NK-92 (cell line): ENCODE measurements around the gene MLLT1.

Source experiments
- DNase-seq: peaks from one replicate; lab custom pipeline; 2025; ENCODE audit not compliant: unreplicated experiment; lab: John Stamatoyannopoulos, UW

The MLLT1 gene

DNA sequence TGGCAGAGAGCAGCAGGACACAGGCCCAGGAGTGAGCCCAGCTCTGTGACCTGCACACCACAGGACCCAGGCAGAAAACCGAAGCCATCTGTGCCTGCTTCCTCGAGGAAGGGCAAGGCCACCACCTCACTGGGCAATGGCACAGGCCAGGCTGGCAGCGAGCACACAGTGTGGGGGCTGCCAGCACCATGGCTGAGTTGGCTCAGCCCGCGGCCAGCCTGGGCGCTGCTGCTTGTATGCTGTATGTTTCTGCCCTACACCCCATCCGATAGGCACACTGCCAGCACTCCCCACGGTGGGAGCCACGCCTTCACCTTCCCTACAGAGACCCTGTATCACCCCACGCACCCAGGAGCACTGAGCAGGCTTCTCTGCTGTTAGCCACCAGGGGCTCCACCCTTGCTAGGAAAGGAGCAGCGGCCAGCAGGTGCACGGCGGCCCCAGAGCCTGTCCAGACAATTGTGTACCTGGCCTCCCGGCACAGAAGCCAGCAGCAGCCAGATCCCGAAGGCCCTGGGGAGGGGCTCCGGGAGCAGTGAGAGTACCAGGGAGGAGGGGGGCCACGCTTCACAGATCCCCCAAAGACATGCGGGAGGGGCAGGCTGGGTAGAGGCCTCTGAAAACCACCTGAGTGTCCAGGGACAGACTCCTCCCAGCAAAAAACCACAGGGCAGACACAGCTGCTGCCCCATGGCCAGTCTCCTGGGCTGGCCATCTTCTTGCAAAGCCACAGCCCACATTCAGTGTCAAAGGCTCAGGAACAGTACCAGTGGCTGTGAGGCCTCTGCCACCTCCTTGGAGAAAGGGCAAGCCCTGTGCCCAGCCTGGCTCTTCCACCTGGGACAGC is 56.1 kb downstream of the MLLT1 start:
- DNase-seq = no peak

DNA sequence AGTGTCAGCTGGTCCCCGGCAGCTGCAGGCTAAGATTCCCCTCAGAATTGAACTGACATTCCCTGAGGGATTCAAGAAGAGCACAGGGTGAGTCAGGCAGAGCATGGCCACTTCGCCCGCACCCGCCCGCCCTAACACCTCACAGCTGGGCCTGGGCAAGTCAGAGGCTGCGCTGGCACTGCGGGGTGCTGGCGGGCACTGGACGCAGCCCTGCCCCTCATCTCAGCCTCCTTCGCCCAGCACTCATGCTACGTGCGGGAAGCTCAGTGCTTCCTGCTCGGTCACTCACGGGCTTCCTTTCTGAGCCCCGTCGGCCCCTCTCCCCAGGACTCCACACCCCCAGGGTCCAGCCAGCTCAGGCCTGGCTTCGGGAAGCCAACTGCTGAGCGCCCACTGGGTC is 56.9 kb downstream of the MLLT1 start:
- DNase-seq = no peak

DNA sequence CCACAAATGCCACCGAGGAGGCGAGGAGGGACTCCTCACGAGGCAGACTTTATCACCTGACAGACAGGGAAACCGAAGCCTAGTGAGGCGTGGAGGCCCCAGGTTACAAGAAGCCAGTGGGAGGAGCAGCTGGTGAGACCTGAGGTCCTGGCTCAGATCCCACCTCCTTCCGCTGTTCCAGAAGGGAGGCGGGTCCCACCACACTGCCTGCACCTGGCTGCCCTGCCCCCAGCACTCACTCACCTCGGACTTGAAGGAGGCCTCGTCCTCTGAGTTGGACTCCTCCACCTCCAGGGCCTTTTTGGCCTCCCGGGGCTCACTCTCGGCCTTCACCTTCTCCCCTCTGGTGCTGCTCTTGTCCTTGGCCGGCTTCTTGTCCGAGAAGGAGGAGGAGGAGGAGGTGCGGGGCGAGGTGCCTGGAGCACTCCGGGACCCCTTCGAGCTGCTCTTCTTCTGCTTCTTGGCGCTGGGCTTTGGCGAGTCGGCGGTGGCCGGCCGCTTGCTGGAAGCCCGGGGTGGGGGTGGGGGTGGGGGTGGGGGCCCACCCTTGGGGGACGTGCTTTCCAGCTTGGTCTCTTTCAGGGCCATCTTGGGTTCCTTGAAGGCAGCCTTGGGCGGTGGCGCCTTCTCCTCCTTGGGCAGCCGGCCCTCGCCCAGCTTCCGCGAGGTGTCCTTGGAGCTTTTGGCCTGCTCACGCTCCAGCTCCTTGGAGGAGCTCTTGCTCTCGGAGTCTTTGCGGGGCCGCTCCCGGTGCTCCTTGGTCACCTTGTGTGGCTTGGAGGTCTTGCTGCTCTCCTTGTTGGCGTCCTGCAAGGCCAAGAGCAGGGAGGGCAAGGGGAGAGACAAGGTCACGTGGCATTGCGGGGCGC is 57.7 kb downstream of the MLLT1 start:
- no peak for DNase-seq

DNA sequence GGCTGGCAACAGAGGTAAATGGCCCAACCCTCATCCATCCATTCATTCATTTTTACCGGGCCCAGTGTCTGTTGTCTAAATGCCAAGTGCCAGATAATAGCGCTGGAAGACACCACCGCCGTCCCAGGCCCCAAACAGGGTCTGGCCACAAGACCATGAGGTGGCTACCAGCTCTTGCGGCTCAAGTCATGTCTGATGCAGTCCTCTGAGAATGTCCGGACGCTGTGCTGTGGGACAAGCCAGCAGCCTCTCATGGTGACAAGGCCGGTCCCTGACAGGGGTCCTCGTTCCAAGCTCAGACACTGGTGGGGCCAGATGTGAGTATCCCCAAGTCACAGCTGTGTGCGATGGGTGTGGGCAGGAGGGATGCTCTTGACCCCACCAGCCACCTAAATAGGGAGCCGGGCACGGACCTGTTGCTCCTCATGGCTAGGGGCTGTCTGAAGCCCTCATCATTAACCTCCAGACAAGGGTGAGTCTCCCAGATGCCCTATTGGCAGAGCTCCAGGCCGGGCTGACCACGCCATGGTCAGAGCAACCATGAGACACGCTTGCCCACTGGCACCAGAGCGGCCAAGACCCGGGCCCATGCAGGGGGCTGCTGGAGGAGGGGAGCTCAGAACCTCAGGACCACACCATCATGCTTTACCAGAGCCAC is 58.4 kb downstream of the MLLT1 start:
- DNase-seq = no peak

DNA sequence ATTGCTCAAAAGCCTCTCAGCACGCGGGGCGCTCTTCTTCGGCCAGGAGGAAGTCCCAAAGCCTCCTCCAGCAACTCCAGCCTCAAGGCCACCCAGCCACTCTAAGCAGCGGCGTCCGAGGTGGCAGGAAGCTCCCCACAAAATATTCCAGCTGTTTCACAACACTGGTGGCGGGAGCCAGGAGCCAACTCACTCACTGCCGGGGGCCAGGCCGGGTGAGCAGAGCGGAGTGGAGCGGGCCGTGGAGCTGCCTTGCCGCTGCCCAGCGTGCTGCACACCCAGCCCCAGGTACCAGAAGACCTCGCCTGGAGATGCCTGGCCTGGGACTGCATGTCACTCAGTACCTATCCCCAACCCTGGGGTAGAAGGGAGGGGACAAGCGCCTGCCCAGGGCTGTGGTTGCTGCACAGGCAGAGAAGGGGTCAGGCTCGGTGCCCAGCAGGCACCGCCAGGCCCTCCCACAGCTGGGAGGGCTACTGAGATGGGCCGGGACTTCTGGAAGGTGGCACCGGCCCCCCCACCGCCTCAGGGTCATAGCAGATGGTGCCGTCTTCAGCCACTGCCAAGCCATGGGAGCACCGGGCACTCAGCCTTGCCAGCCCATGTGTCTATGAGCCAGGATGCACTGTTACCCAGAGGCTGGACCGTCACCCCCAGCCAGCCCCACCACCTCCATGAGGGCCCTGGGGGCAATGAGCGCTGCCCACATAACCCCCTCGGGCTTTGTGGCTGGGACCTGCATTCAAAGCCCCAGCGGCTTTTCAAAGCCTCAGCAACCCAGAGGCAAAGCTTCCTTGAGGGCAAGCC is 59.2 kb downstream of the MLLT1 start:
- no peak for DNase-seq

DNA sequence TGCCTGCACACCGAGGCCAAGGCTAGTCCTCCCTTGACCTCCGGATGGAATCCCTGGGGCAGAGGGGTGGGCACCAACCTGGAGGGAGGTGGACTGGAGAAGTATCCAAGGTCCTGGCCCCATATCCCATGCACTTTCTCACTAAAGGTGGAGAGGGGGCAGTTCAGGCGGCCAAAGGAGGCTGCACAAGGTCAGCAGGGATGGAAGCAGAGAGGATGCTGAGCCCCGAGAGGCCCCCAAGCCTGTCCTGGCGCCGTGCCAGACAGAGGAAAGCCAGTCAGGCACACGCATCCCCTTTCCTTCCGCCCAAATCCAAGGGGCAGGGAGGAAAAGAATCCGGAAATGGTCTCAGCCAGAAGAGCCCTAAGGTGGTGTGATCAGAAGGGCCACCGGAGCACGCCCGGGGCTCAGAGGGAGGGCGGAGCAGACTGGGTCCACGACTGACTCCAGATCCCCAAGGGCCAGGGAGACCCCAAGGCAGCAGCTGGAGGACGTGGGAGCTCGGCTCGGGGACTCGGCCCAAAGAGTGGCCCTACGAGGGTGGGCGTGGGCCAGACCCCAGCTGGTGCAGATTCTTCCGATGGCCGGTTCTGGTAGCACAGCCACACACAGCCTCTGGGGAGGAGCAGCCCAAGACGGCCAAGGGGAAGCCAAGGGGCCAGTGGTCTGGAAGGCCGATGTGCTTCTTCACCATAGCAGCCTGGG is 60.0 kb downstream of the MLLT1 start:
- no peak for DNase-seq

DNA sequence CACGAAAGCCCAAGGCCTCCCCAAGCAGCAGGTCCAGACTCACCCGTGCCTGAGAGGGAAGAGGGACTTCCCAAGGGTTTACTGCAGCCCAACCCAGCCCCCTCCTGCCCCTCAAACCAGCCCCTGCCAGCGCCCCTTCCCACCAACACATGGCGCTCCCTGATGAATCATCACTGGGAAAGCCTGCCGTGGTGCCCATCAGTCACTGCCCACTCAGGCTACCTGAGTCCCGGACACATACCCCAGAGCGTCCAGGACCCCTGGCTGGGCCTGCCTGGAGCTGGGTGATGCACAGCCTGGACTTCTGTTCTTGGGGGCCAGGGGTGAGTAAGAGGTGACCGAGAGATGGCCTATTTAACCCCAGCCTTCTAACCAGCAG is 60.6 kb downstream of the MLLT1 start:
- no peak for DNase-seq

DNA sequence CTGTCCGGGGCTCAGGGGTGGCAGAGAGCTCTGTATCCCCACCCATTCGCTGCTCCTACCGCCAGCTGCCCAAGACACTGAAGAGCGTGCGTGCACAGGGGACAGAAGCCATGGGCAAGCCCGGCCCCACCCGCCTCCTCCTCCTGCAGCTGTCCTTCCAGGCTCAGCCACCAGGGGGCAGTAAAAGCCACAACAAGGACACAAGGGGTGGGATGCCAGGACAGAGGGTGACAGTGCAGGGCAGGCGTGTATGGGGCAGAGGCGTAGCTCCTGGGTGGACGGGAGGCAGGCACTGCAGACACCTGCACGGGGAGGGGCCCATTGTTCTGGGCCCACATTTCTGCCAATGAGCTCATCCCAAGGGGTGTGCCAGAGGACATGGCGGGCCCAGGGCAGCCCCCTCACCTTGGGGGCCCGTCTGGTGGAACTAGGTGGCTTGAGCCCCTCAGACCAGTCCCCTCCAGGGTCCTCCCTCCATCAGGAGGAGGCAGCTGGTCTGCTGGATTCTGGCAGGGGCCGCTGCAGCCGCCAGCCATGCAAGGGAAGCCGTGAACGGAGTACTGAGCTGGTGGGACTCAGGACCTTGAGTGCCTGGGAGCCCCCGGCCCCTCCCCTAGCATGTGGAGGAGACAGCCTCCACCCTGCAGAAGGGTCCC is 61.2 kb downstream of the MLLT1 start:
- DNase-seq = no peak

DNA sequence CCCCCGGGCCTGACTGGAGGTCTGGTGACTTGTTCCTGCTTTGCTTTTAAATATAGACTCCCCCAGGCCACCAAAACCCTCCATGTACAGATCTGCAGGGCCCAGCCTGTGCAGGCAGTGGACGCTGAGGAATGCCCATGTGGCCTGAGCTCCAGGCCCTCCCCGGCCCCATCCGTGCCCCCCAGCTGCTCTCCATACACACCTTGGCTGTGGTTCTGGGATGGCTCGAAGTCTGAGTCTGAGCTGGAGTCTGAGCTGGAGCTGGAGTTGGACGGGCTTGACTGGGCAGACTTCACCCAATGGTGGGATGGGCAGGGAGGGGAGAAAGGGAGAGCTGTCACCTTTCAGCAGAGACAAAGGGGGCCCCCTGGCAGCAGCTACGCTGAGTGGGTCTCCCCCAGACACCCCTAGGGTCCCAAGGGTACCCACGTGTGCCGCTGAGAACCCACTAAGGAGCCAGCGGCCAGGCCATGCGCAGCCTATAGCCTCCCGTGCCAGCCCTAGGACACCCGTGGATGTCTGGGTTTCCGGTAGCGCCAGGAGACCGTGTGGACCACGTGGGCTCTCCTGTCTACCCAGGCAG is 61.9 kb downstream of the MLLT1 start:
- no peak for DNase-seq

DNA sequence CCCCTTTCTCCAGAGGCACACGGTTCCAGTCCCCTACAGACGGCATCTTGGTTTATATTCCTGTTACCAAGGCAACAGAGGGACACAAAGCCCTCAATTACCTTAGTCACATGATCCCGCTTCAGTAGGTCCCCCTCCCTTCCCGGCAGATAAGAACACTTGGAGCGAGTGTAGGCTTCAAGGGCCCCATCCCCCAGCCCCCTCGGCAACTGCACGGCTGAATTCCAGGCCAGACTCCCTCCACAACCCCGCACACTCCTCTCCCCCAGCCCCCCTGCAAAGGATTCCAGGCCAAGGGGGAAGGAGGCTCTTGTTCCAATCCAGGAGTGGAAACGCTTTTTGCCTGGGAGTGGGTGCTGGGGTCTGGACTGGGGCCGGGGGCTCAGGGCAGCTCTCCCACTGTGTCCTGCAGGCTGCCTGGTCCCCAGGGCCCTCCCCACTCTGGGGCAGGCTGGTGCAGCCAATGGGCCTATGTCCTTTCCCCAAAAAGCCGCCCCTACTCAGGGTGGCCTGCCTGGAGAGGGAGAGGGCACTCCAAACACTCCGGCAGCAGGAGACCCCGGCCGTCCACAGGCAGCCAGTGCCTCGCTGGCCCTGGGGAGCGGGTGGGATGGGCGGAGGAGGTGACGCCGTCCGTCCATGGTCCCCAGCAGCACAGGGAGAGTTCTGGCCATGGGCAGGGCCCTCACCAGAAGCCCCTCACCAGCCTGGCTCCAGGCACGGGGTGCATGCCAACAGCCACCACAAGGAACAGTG is 62.6 kb downstream of the MLLT1 start:
- DNase-seq = no peak

DNA sequence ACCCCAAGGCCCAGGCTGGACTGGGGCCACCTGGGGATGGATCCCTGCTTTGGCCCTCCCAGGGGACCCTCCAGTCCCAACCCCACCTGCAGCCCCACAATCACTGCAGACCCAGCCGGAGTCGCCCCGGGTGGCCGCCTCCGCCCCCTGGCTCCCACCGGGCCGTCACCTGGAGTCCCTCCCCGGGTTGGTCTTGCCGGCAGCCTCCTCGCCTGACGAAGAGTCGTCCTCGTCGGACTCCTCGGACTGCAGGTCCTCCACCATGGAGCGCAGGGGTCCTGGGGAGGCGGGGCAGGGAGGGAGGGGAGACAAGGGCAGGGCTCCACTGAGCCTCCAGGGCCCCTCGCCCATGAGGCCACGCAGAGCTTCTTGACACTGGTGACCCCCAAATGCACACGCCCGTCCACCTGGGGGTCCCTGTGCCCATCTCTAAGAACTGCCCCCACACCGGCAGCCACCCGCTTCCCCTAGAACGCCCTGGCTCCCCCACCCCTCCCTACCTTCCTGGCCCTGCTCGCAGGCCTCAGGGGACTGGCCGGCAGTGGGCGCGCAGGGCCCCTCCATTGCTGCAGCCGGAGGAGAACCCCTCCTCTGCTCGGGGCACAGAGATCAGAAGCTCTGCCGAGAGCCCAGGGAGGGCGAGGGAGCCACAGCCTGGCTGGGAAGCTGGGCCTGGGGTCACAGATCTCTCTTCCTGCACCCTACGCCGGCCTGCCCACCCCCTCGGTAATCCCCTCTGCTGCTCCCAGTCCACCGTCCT is 63.4 kb downstream of the MLLT1 start:
- no peak for DNase-seq

DNA sequence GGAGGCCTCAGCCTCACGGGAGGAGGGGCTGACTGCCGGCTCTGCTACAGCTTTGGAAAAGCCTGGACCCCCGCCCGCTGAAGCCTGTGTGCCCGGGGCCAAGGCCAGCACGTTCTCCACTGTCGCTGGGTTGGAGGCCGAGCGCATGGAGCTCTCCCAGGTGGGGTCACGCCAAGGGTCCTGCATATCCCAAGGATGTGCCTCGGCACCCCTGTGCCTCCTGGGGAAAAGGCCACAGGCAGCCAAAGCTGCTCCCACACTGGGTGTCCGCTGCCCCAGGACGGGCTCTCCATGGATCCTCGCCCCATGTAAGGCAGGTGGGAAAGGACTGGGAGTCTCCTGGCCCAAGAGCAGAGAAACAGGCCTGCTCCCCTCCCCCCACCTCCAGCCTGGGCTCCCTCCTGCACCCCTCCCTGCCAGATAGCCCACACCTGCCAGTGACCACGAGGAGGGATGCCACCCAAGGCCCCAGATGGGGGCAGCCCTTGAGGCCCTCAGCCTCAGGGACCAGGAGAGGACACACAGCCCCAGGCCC is 64.0 kb downstream of the MLLT1 start:
- DNase-seq = no peak

DNA sequence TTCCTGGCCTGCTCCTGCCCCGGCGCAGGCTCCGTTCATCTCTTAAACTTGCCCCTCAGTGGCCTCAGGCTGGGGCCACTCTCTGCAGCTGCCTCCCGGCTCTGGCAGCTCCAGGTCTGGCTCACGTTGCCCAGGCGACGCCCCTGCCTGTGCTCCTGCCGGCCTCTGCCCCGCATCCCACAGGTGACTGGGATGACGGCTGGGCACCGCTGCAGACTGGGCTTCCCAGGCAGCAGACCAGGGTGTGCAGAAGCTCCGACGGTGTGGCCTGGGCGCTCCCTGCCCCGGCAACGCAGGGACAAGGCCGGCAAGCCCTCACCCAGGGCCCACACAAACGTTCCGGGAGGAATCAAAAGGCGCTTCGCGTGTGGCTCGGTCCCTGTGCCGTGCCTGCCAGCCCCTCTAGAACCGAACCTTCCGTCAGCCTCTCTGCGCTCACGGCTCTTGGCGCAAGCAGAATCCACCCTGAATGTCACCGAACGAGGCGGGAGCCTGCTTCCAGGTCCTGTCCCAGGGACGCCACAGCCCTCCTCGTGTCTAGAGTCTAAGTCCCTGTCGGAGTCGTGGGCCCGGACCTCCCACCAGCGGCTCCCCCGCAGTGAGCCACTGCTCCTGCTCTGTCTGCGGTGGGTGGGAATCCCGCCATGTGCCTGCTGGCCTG is 64.8 kb downstream of the MLLT1 start:
- DNase-seq = no peak

DNA sequence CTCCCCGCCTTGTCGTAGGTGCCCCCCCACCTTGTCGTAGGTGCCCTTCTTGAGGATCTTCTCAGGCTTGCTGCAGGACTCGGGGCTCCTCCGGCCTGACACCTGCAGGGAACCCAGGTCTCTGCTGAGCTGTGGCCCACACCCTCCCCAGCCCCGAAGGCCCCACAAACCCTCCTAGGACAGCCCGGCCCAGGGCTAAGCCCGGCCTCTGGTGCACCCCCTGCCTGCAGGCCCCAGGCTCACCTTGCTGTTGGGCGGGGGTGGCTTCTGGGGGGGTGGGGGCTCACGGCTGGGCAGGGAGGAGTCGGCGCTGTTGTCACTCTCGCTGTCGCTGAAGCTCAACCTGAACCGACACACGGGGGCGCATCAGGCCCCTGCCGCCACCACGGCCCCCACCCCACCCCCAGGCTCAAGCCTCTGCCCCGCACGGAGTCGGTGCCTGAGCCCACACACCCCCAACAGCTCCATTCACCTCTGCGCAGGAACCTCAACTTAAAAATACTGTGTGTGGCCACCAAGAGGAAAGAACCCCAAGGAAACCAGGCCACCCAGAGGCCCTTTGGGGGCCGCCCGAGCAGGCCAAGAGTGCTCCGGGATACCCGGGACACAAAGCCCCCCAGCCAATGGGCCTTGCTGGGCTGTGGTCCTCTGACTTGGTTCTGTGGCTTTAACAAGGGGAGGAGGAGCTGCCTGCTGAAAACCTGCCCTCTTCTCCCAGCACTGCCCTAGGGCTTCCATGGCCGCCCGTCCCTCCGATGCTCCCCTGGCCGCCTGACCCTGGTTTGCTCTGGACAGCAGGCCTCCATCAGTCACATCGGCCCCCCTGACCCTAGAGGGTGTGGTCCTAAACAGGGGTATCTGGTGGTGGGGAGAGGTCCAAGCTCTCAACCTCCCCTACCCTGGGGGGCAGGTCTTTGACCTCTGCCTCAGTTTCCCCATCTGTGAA is 65.8 kb downstream of the MLLT1 start:
- no peak for DNase-seq

DNA sequence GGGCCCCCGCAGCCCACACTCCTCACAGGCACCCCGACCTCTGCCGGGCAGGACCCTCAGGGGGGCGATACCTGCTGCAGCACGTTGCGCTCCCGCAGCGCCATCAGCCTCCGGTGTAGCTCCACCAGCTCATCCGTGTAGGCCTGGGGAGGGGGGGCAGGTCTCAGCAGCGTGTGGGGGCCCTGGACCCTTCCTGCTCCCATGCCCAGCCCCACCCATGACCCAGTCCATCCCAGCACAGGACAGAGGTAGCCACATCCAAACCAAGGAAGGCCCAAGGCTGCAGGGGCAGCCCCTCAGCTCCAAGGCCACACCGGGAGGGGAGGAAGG is 66.5 kb downstream of the MLLT1 start:
- DNase-seq = no peak
